GM18951 (cell line): Measurements from ENCODE around the gene DENND6A.
"Not testable (repeated sequence)": the region's sequence is repeated elsewhere in the genome, so short reads cannot be mapped to it uniquely, and the experiment has no call there.

Experiments
- POLR2A ChIP-seq: IDR thresholded peaks from 4 replicates; pipeline ENCODE4 v1.6.1; 2011; ENCODE audit warnings: mild to moderate bottlenecking; ENCODE audit not compliant: insufficient read length, insufficient read depth; ENCODE audit errors: extremely low read depth
- in situ Hi-C: fragments of 300-500 bp; cut with MboI; formaldehyde crosslinking; loops from one replicate; pipeline ENCODE4 v1.12.0; 2022; ENCODE audit warnings: low sequenced_read_pairs, mixed read lengths, inconsistent platforms; ENCODE audit not compliant: unreplicated experiment

DENND6A gene

DNA sequence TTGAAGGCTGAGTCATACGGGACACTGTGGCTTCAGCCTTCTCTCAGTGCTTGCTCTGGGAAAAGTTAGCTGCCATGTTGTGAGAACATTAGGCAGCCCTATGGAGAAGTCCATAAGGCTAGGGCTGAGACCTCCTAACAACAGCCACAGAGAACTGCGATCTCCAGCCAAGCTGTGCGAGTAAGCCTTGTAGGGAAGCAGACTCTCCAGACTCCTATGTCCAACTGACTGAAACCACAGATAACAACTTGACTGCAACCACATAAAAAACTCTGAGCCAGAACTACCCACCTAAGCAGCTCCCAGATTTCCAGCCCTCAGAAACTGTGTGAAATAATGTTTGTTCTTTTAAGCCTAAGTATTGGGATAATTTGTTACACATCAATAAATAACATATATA lies 40.7 kb downstream of the DENND6A start:
- no peak for TF ChIP-seq POLR2A
- in situ Hi-C loops = no loop called here

DNA sequence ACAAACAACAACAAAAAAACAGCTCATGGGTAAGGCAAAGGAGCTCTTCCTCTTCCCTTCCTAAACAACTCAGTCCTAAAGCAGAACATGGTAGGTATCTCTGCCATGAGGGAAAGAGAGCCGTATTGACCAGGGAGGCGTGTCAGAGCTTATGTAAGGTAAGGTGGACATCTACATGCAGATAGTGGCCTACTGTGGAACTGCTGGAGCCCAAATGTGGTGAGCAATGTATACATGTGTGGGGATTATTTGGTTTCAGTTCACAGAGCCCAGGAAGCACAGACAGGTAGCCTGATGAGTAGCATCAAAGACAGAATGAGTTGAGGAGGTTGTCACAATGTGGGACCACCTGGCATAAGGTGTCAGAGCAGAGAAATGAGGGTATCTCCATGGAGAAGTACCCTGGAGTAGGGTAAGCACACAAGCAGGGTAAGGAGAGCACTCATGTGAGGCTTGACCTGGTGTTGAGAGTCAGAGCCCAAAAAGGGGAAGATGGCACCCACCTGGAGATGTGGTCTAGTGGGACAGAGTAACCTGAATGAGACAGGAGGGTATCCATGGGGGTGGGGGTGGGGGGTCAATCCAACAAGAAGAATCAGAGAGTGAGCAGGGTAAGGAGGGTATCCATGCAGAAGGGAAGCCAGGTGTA lies 45.5 kb downstream of the DENND6A start:
- no peak for TF ChIP-seq POLR2A
- in situ Hi-C loops = no loop called here

DNA sequence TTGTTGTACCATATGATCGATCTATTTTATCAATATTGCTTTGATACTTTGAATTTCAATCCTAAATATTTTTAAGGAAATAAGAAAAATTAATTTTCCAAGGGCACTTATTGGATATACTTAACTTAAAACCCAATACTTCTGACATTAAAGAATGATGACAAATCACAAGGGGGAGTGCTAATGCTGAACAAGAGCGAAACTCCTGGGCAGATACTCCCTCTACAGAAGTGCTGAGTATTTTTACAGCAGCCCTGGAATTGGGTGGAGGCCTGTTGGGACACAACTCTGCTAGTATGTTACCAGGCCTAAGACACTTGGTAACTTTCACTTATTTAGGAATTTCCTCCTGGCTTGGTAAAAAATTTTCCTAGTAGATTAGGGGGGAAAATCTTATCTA lies 46.2 kb downstream of the DENND6A start:
- in situ Hi-C loops = no loop called here
- TF ChIP-seq POLR2A = no peak

DNA sequence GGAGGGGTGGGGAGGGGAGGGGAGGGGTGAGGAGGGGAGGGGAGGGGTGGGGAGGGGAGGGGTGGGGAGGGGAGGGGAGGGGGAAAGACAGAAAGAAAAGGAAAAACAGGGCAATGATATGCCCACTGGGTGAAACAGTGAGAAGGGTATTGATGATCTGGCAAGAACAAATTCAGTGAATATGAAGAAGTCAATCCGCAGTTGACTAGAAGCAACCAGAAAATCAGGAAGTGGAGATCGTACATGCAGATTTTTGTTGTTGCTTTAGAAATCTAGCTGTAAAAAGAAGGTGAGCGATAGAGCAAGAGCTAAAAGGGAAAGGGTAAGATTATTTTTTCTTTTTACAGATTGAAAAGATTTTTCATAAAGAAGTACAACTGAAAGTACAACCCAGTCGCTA lies 48.1 kb downstream of the DENND6A start:
- no peak for TF ChIP-seq POLR2A
- in situ Hi-C loops = no loop called here

DNA sequence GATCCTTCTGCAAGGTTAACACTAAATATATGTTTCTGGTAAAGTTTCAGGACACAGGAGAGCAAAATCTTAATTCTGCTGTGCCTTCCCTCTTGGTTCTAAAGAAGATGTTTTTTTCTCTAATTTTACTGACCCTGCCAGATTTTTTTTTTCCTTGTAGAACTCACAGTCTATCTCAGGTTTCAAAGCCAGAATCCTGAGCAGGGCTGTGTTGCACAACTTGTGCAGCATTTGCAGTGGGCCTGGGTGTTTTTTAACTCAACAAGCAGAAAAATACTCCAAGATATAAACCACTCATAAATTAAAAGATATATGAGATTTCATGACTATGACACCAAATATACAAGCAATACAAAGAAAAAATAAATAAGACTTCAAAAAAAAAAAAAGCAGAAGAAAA lies 55.5 kb downstream of the DENND6A start:
- in situ Hi-C loops = no loop called here
- TF ChIP-seq POLR2A = no peak

DNA sequence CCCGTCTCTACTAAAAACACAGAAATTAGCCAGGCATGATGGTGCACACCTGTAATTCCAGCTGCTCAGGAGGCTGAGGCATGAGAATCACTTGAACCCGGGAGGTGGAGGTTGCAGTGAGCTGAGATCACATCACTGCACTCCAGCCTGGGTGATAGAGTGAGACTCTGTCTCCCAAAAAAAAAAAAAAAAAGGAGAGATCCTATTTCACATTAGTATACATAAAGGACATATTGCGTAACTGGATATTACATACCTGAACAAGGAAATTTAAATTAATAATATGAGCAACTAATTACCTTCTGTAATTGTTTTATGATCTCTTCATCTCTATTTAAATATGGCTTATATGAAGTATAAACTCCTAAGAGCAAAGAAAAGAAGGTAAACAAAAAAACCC lies 58.6 kb downstream of the DENND6A start:
- in situ Hi-C loops = not testable (repeated sequence)

DNA sequence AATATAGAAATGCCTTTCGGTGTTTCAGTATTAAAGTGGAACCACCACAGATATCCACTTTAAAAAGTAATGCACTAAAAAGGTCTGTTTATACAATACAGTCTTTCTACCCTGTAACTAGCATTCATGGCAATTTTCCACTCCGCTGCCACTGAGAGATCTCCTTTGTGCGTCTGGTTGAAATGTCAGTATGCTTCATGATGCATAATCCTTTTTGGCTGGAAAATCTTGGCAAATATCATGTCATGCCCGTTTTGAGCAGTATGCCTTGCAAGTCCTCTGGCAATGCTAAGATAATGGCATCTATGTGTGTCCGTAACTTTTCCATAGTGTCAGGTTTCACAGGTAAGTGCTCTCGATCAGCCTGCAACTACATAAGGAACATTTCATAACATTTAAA lies 64.9 kb downstream of the DENND6A start:
- in situ Hi-C loops = no loop called here

DNA sequence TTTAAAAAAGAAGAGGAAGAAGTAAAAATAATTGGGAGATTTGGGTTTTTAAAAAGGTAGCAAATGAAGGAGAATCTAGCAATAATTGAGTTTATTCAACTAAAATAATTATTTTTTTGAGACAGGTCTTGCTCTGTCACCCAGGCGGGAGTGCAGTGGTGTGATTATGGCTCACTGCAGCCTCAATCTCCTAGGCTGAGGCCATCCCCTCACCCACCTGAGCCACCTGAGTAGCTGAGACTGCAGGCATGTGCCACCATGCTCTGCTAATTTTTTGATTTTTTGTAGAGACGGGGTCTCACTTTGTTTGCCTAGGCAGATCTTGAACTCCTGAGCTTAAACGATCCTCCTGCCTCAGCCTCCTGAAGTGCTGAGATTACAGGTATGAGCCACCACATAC lies 68.1 kb downstream of the DENND6A start:
- TF ChIP-seq POLR2A = no peak
- in situ Hi-C loops = no loop called here

More for the DNA sequence above, 64.9 kb downstream of the DENND6A start:
- no peak for TF ChIP-seq POLR2A

DNA sequence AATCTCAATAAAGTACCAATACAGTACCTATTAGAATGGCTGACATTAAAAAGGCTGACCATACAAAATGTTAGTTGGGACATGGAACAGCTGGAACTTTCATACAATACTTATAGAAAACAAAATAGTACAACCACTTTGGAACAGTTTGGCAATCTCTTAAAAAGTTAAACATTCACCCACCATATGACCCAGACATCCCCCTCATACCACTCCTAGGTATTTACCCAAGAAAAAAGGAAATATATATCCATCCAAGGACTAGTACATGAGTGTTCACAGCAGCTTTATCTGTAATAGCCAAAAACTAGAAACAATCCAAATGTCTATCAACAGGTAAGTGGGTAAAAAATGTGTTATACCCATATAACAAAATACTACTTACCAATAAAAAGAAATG lies 70.5 kb downstream of the DENND6A start:
- no peak for TF ChIP-seq POLR2A
- in situ Hi-C loops = no loop called here

DNA sequence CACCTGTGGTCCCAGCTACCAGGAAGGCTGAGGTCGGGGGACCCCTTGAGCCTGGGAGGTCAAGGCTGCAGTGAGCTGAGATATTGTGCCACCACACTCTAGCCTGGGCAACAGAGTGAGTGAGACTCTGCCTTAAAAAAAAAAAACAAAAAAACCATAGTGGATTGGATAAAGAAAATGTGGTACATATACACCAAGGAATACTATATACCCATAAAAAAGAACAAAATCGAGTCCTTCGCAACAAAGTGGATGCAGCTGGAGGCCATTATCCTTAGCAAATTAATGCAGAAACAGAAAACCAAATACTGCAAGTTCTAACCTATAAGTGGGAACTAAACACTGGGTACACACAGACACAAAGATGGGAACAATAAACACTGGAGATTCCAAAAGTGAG lies 75.1 kb downstream of the DENND6A start:
- no peak for TF ChIP-seq POLR2A
- in situ Hi-C loops = no loop called here

DNA sequence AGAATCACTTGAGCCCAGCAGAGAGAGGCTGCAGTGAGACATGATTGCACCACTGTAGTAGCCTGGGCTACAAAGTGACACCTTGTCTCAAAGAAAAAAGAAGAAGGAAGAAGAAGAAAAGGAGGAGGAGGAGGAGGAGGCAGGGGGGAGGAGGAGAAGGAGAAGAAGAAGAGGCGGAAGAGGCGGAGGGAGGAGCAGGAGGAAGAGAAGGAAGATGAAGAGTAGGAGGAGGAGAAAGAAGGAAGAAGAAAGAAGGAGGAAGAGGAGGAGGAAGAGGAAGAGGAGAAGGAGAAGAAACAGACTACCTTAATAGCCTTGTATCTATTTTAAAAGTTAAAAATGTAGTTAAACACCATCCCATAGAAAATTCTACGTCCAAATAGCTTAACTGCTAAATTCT lies 76.6 kb downstream of the DENND6A start:
- TF ChIP-seq POLR2A = no peak
- in situ Hi-C loops = no loop called here

DNA sequence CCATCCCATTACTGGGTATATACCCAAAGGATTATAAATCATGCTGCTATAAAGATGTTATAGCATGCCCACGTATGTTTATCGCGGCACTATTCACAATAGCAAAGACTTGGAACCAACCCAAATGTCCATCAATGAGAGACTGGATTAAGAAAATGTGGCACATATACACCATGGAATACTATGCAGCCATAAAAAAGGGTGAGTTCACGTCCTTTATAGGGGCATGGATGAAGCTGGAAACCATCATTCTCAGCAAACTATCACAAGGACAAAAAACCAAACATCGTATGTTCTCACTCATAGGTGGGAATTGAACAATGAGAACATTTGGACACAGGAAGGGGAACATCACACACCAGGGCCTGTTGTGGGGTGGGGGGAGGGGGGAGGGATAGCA lies 81.0 kb downstream of the DENND6A start:
- in situ Hi-C loops = not testable (repeated sequence)

DNA sequence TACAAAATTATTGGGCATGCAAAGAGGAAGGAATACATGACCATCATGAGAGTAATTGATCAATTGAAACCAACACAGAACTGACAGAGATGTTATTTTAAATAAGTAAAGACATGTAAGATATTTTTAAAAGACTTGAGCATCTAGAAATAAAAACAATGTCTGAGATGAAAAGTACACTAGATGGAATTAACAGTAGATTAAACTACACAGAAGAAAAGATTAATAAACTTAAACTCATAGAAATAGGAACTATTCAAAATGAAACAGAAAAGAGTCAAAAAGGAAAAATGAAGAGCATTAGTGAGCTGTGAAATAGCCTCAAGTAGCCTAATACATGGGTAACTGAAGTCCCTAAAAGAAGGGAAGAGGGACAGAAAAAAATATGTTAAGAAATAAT lies 87.2 kb downstream of the DENND6A start:
- no peak for TF ChIP-seq POLR2A
- in situ Hi-C loops = no loop called here

DNA sequence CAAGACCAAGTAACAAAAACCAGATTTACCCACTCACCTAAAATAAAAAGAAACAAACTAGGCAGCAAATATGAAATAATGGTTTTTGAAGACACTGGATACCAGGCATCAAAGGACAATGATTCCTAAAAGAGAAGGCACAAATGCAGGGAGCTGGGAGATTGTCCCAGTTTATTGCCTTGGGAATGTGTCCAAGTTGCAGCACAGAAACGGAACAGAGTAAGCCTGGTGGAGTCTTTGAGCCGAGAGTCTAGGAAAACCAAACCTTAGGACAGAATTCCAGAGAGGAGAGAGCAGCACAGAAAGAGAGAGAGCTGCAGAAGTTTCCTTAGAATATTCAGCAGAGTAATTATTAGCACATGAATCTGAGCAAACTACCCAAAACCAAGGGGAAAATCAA lies 87.9 kb downstream of the DENND6A start:
- TF ChIP-seq POLR2A = no peak
- in situ Hi-C loops = no loop called here

DNA sequence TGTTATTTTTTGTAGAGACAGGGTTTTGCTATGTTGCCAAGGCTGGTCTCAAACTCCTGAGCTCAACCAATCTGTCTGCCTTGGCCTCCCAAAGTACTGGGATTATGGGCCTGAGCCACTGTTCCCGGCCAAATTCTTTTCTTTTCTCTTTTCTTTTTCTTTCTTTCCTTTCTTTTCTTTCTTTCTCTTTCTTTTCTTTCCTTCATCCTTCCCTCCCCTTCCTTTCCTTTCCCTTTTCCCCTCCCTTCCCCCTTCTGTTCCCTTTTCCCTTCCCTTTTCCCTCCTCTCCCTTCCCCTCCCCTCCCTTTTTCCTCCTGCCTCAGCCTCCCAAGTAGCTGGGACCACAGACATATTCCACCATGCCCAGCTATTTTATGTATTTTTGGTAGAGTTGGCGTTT lies 92.7 kb downstream of the DENND6A start:
- in situ Hi-C loops = no loop called here
- no peak for TF ChIP-seq POLR2A
